Fibroblast of upper back skin (primary cell): ENCODE measurements around the gene IDH3B.
A peak's percentile ranks its signal among the peaks of the same experiment; 100 is the strongest.
"Not testable (repeated sequence)": the region's sequence is repeated elsewhere in the genome, so short reads cannot be mapped to it uniquely, and the experiment has no call there.

Source experiments
- DNase-seq: peaks from one replicate; pipeline ENCODE4 v3.0.0-alpha.2; 2013

The IDH3B gene

GRCh38 chr20:2663887-2664719, at the start of gene IDH3B:
Gene IDH3B, minus strand, starts transcription at chr20:2664216. Its CDS starts 28 bp downstream, at chr20:2664188.
- DNase-seq, result peak; percentile 91

- no peak for DNase-seq
Observed at GRCh38 chr20:2713285-2713684, 49.3 kb upstream of the IDH3B start.

- DNase-seq, result no peak
Observed at GRCh38 chr20:2709205-2709981, 45.4 kb upstream of the IDH3B start.

GRCh38 chr20:2708665-2709064, 44.6 kb upstream of the IDH3B start:
- DNase-seq, result no peak

- DNase-seq, result no peak
Observed at GRCh38 chr20:2708073-2708415, 44.0 kb upstream of the IDH3B start.

- no peak for DNase-seq
Observed at GRCh38 chr20:2707353-2708072, 43.5 kb upstream of the IDH3B start.

- no peak for DNase-seq
Observed at GRCh38 chr20:2706688-2707352, 42.8 kb upstream of the IDH3B start.

- DNase-seq, result no peak
Observed at GRCh38 chr20:2705931-2706645, 42.1 kb upstream of the IDH3B start.

- DNase-seq, result no peak
Observed at GRCh38 chr20:2703716-2704475, 39.9 kb upstream of the IDH3B start.

GRCh38 chr20:2701671-2702081, 37.7 kb upstream of the IDH3B start:
- no peak for DNase-seq

- no peak for DNase-seq
Observed at GRCh38 chr20:2700913-2701620, 37.1 kb upstream of the IDH3B start.

GRCh38 chr20:2699775-2700413, 35.9 kb upstream of the IDH3B start:
- no peak for DNase-seq

- no peak for DNase-seq
Observed at GRCh38 chr20:2698912-2699311, 34.9 kb upstream of the IDH3B start.

GRCh38 chr20:2698186-2698817, 34.3 kb upstream of the IDH3B start:
- DNase-seq, result no peak

GRCh38 chr20:2697768-2698167, 33.8 kb upstream of the IDH3B start:
- DNase-seq, result no peak

- no peak for DNase-seq
Observed at GRCh38 chr20:2696646-2697045, 32.6 kb upstream of the IDH3B start.

GRCh38 chr20:2695984-2696525, 32.0 kb upstream of the IDH3B start:
- DNase-seq, result not testable (repeated sequence)

GRCh38 chr20:2695206-2695983, 31.4 kb upstream of the IDH3B start:
- DNase-seq, result no peak

- no peak for DNase-seq
Observed at GRCh38 chr20:2694519-2694918, 30.5 kb upstream of the IDH3B start.
